ENCODE measurements around the gene DLG2. TPM values are rescaled to one million over a fixed set of nuclear protein-coding genes. Genes with fewer than 3 reads are reported as not detected.

The DLG2 gene
- total RNA-seq, 4 donors from 2014 or later = 37.9 to 71.5 (median 44.9) TPM

DNA sequence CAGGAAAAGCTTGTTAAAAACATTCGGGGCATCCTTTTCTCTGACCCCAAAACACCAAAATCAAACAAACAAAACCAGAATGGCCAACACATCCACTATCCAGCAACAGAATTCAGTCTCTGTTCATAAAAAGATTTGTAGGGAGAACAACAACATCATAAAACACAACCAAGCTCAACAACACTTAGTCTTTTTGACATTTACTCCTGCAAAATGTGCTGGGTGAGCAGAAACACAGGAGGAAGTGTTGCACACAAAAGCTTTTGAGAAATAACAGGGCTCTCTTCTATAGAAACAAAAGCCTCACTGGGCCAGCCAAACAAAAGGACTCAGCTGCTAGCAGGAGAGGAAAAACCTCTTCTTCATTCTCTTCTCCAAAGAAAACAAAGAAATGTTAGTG lies 1604.9 kb downstream of the DLG2 start:
- WGBS = 57% methylated on average over 1 of the region's 1 CpG
- Histone ChIP-seq H3K36me3 (no peaks in the 10 kb centered on the region), H3K4me3 (no peak overlapping the region), H3K27ac (no peak overlapping the region), H3K27me3 (no peaks in the 10 kb centered on the region), H3K9me3 (no peaks in the 10 kb centered on the region), H3K4me1 (no peaks in the 10 kb centered on the region)
- TF ChIP-seq POLR2A (IDR thresholded peaks at IDR 0.05) (no peak), POLR2AphosphoS5 (IDR thresholded peaks at IDR 0.05) (no peak), EP300 (IDR thresholded peaks at IDR 0.05) (no peak)
- TF ChIP-seq, protein P1, sequence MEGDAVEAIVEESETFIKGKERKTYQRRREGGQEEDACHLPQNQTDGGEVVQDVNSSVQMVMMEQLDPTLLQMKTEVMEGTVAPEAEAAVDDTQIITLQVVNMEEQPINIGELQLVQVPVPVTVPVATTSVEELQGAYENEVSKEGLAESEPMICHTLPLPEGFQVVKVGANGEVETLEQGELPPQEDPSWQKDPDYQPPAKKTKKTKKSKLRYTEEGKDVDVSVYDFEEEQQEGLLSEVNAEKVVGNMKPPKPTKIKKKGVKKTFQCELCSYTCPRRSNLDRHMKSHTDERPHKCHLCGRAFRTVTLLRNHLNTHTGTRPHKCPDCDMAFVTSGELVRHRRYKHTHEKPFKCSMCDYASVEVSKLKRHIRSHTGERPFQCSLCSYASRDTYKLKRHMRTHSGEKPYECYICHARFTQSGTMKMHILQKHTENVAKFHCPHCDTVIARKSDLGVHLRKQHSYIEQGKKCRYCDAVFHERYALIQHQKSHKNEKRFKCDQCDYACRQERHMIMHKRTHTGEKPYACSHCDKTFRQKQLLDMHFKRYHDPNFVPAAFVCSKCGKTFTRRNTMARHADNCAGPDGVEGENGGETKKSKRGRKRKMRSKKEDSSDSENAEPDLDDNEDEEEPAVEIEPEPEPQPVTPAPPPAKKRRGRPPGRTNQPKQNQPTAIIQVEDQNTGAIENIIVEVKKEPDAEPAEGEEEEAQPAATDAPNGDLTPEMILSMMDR (IDR thresholded peaks at IDR 0.05) = no peak
- no peak for DNase-seq (ENCODE audit: low spot score in 2 of 2)

DNA sequence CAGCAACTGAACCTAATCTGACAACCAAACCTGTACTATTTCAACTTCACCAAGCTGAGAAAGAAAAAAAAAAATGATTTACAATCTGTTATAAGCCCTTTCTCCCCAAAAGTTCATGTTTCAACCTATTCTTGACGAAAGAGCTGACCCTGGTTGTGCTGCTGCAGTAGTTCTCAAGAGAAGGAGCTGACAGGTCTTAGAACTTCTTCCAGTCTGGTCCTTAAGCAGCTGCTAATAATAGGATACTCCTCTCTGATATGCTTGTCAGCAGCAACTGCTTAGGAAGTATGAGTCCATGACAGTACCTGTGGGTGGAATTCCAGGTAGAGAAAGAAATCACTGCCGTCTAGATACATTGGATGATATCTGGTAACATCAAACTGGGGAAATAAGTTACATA lies 1605.9 kb downstream of the DLG2 start:
- no peak for DNase-seq (ENCODE audit: low spot score in 2 of 2)
- WGBS = 77% methylated on average over 2 of the region's 2 CpGs

DNA sequence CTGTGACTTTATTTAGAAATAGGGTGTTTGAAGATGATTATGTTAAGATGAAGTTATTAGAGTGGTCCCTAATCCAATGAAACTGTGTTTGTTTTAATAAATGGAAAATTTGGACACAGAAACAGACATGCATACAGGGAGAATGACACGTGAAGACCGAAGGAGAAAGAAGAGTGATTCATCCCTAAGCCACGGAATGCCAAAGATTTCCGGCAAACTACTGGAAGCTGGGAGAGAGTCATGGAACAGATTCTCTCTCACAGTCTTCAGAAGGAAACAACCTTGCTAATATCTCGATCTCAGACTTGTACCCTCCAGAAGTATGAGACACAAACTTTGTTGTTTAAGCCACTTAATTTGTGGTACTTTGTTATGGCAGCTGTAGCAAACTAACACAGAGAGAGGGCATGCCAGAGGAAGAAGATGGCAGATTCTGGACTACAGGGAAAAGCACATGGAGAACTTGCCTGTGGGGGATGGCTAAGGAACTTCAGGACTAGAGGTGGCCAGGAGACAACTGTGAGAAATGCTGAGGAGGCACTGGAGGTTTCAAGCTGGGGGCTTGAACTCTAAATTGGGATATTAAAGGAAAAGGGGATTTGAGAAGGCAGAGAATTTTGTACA lies 1607.5 kb downstream of the DLG2 start:
- no peak for DNase-seq (ENCODE audit: low spot score in 2 of 2)
- Histone ChIP-seq H3K36me3 (no peaks in the 10 kb centered on the region), H3K4me1 (no peaks in the 10 kb centered on the region), H3K9me3 (no peaks in the 10 kb centered on the region), H3K27me3 (no peaks in the 10 kb centered on the region), H3K27ac (no peak overlapping the region), H3K4me3 (no peak overlapping the region)
- TF ChIP-seq POLR2AphosphoS5 (IDR thresholded peaks at IDR 0.05) = no peak
- no peak for TF ChIP-seq EP300 (IDR thresholded peaks at IDR 0.05)
- TF ChIP-seq, protein P1 (IDR thresholded peaks at IDR 0.05) = no peak
- TF ChIP-seq POLR2A (IDR thresholded peaks at IDR 0.05) = no peak
- 76% methylated on average over 5 of the region's 5 CpGs for WGBS

More for the DNA sequence above, 1605.9 kb downstream of the DLG2 start:
- Histone ChIP-seq H3K4me3 (no peak overlapping the region), H3K27me3 (no peaks in the 10 kb centered on the region), H3K27ac (no peak overlapping the region), H3K36me3 (no peaks in the 10 kb centered on the region), H3K4me1 (no peaks in the 10 kb centered on the region), H3K9me3 (no peaks in the 10 kb centered on the region)
- TF ChIP-seq POLR2A (IDR thresholded peaks at IDR 0.05) (no peak), POLR2AphosphoS5 (IDR thresholded peaks at IDR 0.05) (no peak), EP300 (IDR thresholded peaks at IDR 0.05) (no peak)
- TF ChIP-seq, protein P1 (IDR thresholded peaks at IDR 0.05) = no peak

DNA sequence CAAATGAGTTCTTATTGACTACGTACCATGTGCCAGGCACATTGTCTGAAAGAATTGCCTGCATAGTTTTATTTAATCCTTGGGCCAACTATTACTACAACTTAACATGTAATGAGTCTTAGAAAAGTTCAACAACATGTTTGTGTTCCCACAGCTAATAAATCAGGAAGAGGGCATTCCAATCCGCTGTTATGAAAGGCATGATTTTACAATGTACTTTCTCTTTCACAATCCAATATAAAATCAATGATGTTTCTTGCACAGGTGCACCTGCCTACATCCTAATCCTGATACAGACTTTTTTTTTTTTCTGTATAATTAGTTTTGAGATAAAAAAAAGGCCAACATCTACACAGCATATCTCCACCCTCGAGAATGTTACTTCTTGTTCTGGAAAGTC lies 1612.6 kb downstream of the DLG2 start:
- Histone ChIP-seq H3K4me1 (no peaks in the 10 kb centered on the region), H3K36me3 (no peaks in the 10 kb centered on the region), H3K27me3 (no peaks in the 10 kb centered on the region), H3K27ac (no peak overlapping the region), H3K9me3 (no peaks in the 10 kb centered on the region), H3K4me3 (no peak overlapping the region)
- DNase-seq (ENCODE audit: low spot score in 2 of 2) = no peak
- TF ChIP-seq POLR2AphosphoS5 (IDR thresholded peaks at IDR 0.05) (no peak), POLR2A (IDR thresholded peaks at IDR 0.05) (no peak), EP300 (IDR thresholded peaks at IDR 0.05) (no peak)
- WGBS = 68% methylated on average over 3 of the region's 3 CpGs

- Histone ChIP-seq H3K4me3 (no peak overlapping the region), H3K4me1 (no peaks in the 10 kb centered on the region), H3K36me3 (no peaks in the 10 kb centered on the region), H3K27me3 (no peaks in the 10 kb centered on the region), H3K9me3 (no peaks in the 10 kb centered on the region), H3K27ac (no peak overlapping the region)
- TF ChIP-seq, protein P1 (IDR thresholded peaks at IDR 0.05) = no peak
- no peak for TF ChIP-seq POLR2AphosphoS5 (IDR thresholded peaks at IDR 0.05)
- no peak for TF ChIP-seq POLR2A (IDR thresholded peaks at IDR 0.05)
- no peak for TF ChIP-seq EP300 (IDR thresholded peaks at IDR 0.05)
- WGBS = 76% methylated on average over 4 of the region's 4 CpGs
- DNase-seq (ENCODE audit: low spot score in 2 of 2) = no peak
These were observed 1614.8 kb downstream of the DLG2 start for GRCh38 chr11:84012171-84012826.

All from suprapubic skin (tissue), 4 donors.